Measurements from ENCODE around the gene TCEAL1.
"Not testable (repeated sequence)": the region's sequence is repeated elsewhere in the genome, so short reads cannot be mapped to it uniquely, and the experiment has no call there.

Gene TCEAL1

GRCh38 chrX:103640401-103641155 lies 11.8 kb downstream of the TCEAL1 start:
- TF ChIP-seq JUND (IDR thresholded peaks at IDR 0.05; ENCODE audit: low read depth): no peak
- in situ Hi-C loops (cut with HindIII; ENCODE audit: low pct_unique_long_range_greater_than_20kb, low sequenced_read_pairs): no loop called here

GRCh38 chrX:103644125-103644524 lies 15.3 kb downstream of the TCEAL1 start:
- DNase-seq (ENCODE audit: low read depth in 1 of 2, low spot score in 1 of 2): no peak
- in situ Hi-C loops (cut with HindIII; ENCODE audit: low pct_unique_long_range_greater_than_20kb, low sequenced_read_pairs): no loop called here
- TF ChIP-seq JUND (IDR thresholded peaks at IDR 0.05; ENCODE audit: low read depth): no peak

More at GRCh38 chrX:103640401-103641155, 11.8 kb downstream of the TCEAL1 start:
- no peak for DNase-seq (ENCODE audit: low read depth in 1 of 2, low spot score in 1 of 2)

DNA sequence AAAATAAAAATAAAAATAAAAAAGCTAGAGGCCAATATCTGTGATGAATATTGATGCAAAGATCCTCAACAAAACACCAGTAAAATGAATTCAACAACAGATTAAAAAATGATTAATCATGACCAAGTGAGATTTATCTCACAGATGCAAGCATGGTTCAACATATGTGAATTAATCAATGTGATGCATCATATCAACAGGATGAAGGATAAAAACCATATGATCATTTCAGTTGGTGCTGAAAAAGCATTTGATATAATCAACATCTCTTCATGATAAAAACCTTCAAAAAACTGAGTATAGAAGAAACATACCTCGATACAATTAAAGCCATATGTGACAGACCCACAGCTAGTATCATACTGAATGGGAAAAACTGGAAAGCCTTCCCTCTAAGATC lies 18.9 kb downstream of the TCEAL1 start:
- no peak for TF ChIP-seq JUND (IDR thresholded peaks at IDR 0.05; ENCODE audit: low read depth)
- no peak for DNase-seq (ENCODE audit: low read depth in 1 of 2, low spot score in 1 of 2)
- in situ Hi-C loops (cut with HindIII; ENCODE audit: low pct_unique_long_range_greater_than_20kb, low sequenced_read_pairs): no loop called here

DNA sequence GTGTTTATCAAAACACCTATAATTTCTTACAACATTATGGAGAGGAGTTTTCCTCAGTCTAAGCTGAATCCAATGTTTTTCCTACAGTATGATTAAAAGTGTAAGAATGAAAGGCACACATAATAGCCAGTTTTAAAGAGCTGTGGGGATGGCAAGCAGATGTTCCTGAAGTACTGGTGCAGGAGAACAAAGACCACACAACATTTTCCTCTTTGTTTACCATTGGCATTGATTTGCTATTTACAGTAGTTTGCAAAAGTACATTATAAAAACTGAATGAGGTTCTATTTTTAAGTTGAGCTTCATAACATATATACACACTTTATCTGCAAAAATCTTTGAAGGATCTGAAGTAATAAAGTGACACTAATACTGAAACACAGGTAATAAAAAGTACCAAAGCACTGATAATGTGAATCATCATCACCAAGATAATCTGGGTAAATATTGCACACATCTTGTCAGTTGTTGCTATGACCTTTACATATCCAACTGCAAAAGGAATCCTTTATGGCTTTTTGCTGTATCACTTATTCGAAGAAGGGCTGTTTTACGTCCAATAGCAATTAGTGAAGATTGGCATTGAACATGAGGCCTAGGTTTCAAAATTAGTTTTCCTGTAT lies 22.5 kb downstream of the TCEAL1 start:
- no peak for TF ChIP-seq JUND (IDR thresholded peaks at IDR 0.05; ENCODE audit: low read depth)
- in situ Hi-C loops (cut with HindIII; ENCODE audit: low pct_unique_long_range_greater_than_20kb, low sequenced_read_pairs): no loop called here
- no peak for DNase-seq (ENCODE audit: low read depth in 1 of 2, low spot score in 1 of 2)

- in situ Hi-C loops (cut with HindIII; ENCODE audit: low pct_unique_long_range_greater_than_20kb, low sequenced_read_pairs); DNase-seq (ENCODE audit: low read depth in 1 of 2, low spot score in 1 of 2): not testable (repeated sequence)
These were observed 26.6 kb downstream of the TCEAL1 start for GRCh38 chrX:103655230-103656000.

- DNase-seq (ENCODE audit: low read depth in 1 of 2, low spot score in 1 of 2): no peak
- no peak for TF ChIP-seq JUND (IDR thresholded peaks at IDR 0.05; ENCODE audit: low read depth)
- in situ Hi-C loops (cut with HindIII; ENCODE audit: low pct_unique_long_range_greater_than_20kb, low sequenced_read_pairs): no loop called here
These were observed 27.8 kb downstream of the TCEAL1 start for GRCh38 chrX:103656617-103657016.

DNA sequence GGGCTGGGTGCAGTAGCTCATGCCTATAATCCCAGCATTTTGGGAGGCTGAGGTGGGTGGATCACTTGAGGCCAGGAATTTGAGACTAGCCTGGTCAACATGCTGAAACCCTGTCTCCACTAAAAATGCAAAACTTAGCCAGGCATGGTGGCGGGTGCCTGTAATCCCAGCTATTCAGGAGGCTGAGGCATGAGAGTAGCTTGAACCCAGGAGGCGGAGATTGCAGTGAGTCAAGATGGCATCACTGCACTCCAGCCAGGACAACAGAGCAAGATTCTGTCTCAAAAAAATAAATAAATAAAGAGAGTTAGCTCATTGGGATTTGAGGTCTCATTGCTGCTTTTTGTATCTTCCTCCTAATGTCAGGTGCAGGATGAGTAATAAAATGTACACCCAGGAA lies 28.3 kb downstream of the TCEAL1 start:
- DNase-seq (ENCODE audit: low read depth in 1 of 2, low spot score in 1 of 2); in situ Hi-C loops (cut with HindIII; ENCODE audit: low pct_unique_long_range_greater_than_20kb, low sequenced_read_pairs): not testable (repeated sequence)

- peak; percentile 5 to 64 for DNase-seq (ENCODE audit: low read depth in 1 of 2, low spot score in 1 of 2)
- in situ Hi-C loops (cut with HindIII; ENCODE audit: low pct_unique_long_range_greater_than_20kb, low sequenced_read_pairs): no loop called here
- TF ChIP-seq JUND (IDR thresholded peaks at IDR 0.05; ENCODE audit: low read depth): no peak
These were observed 30.1 kb downstream of the TCEAL1 start for GRCh38 chrX:103658681-103659433.

GRCh38 chrX:103659460-103659859 lies 30.7 kb downstream of the TCEAL1 start:
- DNase-seq (ENCODE audit: low read depth in 1 of 2, low spot score in 1 of 2); in situ Hi-C loops (cut with HindIII; ENCODE audit: low pct_unique_long_range_greater_than_20kb, low sequenced_read_pairs): not testable (repeated sequence)

- DNase-seq (ENCODE audit: low read depth in 1 of 2, low spot score in 1 of 2): no peak
- no peak for TF ChIP-seq JUND (IDR thresholded peaks at IDR 0.05; ENCODE audit: low read depth)
- in situ Hi-C loops (cut with HindIII; ENCODE audit: low pct_unique_long_range_greater_than_20kb, low sequenced_read_pairs): no loop called here
These were observed 35.4 kb downstream of the TCEAL1 start for GRCh38 chrX:103663981-103664762.

GRCh38 chrX:103666202-103667107 lies 37.7 kb downstream of the TCEAL1 start:
- in situ Hi-C loops (cut with HindIII; ENCODE audit: low pct_unique_long_range_greater_than_20kb, low sequenced_read_pairs): no loop called here
- TF ChIP-seq JUND (IDR thresholded peaks at IDR 0.05; ENCODE audit: low read depth): no peak
- DNase-seq (ENCODE audit: low read depth in 1 of 2, low spot score in 1 of 2): no peak
